Adipocyte (in vitro differentiated cells): Measurements from ENCODE around the gene PPFIA2.
A peak's percentile ranks its signal among the peaks of the same experiment; 100 is the strongest.

Experiments
- DNase-seq: peaks from one replicate; pipeline ENCODE4 v3.0.0-alpha.2; 2015; ENCODE audit warnings: low read depth
- H3K27me3 ChIP-seq: replicated peaks from 2 replicates; pipeline ENCODE4 v1.7.0; 2013; ENCODE audit warnings: mild to moderate bottlenecking, low read length, moderate library complexity; ENCODE audit not compliant: control insufficient read depth, insufficient read depth
- H3K36me3 ChIP-seq: 2 replicates; pipeline ENCODE4 v1.7.0; 2013; ENCODE audit warnings: low read length, mild to moderate bottlenecking, moderate library complexity; ENCODE audit not compliant: control insufficient read depth, insufficient read depth, severe bottlenecking
- H3K4me1 ChIP-seq: 2 replicates; pipeline ENCODE4 v1.7.0; 2013; ENCODE audit warnings: mild to moderate bottlenecking, low read length, moderate library complexity; ENCODE audit not compliant: control insufficient read depth, insufficient read depth
- H3K4me3 ChIP-seq: 2 replicates; pipeline ENCODE4 v1.7.0; 2013; ENCODE audit warnings: mild to moderate bottlenecking, low read length, moderate library complexity
- H3K9ac ChIP-seq: 2 replicates; pipeline ENCODE4 v1.7.0; 2013; ENCODE audit warnings: mild to moderate bottlenecking, low read length, moderate library complexity
- H3K9me3 ChIP-seq: 2 replicates; pipeline ENCODE4 v1.7.0; 2013; ENCODE audit warnings: mild to moderate bottlenecking, low read length, moderate library complexity; ENCODE audit not compliant: control insufficient read depth

PPFIA2 gene

DNA sequence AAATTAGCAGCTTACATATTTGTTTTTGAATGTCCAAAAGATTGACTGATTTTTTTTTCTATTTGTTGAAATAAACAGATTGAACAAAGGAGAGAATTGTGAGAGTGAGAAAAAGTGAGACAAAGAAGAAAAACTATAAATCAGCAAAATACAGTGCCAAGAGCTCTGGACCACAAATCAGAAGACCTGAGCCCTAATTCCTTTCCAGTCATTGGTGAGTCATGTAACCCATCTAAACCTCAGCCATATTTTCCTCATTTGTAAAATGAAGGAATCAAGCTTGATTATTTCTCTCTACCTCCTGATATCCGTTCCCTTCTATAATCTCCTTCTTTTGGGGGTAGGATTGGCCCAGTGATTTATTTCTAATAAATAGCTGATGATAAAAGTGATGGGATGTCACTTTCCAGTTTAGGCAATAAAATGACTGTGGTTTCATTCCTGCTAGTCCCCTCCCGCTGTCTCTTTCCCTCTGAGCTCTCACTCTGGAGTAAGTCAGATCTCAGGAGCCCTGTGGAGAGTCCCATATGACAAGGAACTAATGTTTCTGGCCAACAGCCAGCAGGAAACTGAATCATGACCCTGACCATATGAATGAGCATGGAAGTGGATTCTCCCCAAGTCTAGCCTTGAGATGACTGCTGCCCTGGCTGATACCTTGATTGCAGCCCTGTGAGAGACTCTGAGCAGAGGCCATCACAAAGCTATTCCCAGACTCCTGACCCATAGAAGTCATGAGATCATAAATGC lies 462.4 kb downstream of the PPFIA2 start:
- Histone ChIP-seq H3K36me3 (no peaks in the 10 kb centered on the region), H3K9ac (no peak overlapping the region), H3K4me1 (no peaks in the 10 kb centered on the region), H3K27me3 (no peaks in the 10 kb centered on the region), H3K4me3 (no peak overlapping the region), H3K9me3 (no peaks in the 10 kb centered on the region)
- DNase-seq = no peak

DNA sequence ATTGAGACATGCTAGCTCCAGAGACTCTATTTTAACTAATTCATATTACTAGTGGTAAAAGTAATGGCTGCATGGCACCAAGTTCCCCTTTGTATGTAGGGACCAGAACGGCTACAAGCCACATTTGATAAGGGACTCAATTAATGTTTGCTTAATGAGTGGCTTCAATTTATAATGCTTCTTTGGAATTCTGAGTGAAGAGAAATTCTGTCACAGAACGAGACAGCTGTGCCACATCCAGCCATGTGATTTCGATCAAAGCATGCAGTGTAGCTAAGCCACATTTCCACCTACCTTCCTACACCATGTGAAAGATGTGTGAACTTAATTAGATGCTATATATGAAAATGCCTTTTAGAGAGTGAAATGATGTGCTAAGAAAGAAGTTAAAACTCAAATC lies 463.9 kb downstream of the PPFIA2 start:
- no peaks in the 10 kb centered on the region for H3K36me3 ChIP-seq
- H3K9ac ChIP-seq = no peak overlapping the region
- H3K9me3 ChIP-seq = no peaks in the 10 kb centered on the region
- no peaks in the 10 kb centered on the region for H3K4me1 ChIP-seq
- no peak for DNase-seq
- H3K4me3 ChIP-seq = no peak overlapping the region
- H3K27me3 ChIP-seq = no peaks in the 10 kb centered on the region

DNA sequence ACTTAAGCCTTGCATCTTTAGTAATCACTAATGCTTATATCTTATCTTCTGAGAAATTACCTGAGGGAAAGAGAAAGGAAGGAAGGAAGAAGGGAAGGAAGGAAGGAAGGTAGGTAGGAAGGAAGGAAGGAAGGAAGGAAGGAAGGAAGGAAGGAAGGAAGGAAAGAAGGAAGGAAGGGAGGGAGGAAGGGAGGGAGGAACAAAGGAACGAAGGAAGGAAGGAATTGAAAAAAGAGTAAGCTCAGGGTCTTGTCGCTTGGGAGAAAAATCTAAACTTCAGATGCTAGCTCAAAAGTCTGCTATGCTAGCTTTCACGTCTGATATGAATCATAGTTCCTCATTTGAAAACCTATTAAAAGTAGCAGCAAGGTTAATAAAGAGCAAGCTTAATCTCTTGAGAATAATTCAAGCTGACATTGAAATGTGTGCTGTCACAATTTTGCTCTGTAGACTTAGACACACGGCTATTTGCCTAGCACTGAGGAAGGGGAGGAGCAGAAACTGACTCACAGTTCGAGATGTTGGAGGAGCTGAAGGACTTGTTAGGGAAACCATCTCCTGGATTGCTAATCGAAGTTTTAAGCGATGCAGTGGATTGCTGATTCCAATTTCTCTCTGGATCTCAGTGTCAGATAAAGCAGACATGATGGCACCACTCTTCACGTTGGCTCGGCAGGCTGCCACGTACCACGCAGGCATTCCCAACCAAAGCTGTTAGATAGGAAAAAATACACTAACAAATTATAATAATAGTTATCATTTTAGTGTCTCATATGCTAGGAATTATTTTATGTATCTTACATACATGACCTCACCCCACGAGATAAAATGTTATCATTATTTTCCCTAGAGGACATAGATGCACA lies 464.6 kb downstream of the PPFIA2 start:
- no peaks in the 10 kb centered on the region for H3K4me1 ChIP-seq
- H3K4me3 ChIP-seq = no peak overlapping the region
- H3K27me3 ChIP-seq = no peaks in the 10 kb centered on the region
- H3K9ac ChIP-seq = no peak overlapping the region
- H3K9me3 ChIP-seq = no peaks in the 10 kb centered on the region
- DNase-seq = no peak
- H3K36me3 ChIP-seq = no peaks in the 10 kb centered on the region

DNA sequence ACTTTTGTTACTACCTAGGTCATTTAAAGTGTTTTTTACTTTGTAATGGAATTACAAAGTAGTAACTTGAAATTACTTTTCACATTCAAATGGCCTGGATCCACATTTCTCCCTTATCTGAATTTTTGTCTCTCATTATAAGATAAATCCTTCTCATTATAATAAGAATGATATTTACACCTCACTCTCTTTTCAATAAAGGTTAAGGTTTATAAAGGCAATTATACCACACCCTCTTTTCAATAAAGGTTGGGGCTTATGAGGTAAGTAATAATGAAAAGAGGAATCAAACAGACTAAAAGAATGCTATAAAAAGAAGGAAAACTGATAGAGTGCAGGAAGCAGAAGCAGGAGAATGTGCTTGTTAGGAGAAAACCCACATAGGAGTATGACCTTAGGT lies 470.5 kb downstream of the PPFIA2 start:
- no peak overlapping the region for H3K4me3 ChIP-seq
- no peaks in the 10 kb centered on the region for H3K9me3 ChIP-seq
- DNase-seq = no peak
- H3K27me3 ChIP-seq = no peaks in the 10 kb centered on the region
- H3K4me1 ChIP-seq = no peaks in the 10 kb centered on the region
- no peak overlapping the region for H3K9ac ChIP-seq
- no peaks in the 10 kb centered on the region for H3K36me3 ChIP-seq

DNA sequence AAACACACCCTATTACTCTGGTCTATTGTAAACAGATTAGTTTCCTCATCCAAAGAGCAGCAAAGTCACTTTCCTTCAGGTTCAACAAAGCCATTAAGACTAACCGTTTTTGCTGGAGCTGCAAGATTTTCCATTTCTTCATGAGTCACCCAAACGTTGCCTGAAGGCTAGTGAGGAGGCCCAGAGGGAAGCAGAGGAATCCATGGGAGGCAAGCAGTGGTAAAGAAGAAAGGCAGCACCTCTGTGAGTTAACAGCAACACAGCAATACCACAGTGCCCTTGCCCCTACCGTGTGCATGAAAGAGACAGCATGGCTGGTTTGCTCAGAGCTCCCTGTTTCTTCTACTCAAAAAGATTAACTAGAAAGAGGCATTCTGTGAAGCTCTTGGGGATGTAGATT lies 475.0 kb downstream of the PPFIA2 start:
- Histone ChIP-seq H3K9me3 (no peaks in the 10 kb centered on the region), H3K4me3 (no peak overlapping the region), H3K4me1 (no peaks in the 10 kb centered on the region), H3K9ac (no peak overlapping the region), H3K27me3 (no peaks in the 10 kb centered on the region), H3K36me3 (no peaks in the 10 kb centered on the region)
- DNase-seq = peak; percentile 24

DNA sequence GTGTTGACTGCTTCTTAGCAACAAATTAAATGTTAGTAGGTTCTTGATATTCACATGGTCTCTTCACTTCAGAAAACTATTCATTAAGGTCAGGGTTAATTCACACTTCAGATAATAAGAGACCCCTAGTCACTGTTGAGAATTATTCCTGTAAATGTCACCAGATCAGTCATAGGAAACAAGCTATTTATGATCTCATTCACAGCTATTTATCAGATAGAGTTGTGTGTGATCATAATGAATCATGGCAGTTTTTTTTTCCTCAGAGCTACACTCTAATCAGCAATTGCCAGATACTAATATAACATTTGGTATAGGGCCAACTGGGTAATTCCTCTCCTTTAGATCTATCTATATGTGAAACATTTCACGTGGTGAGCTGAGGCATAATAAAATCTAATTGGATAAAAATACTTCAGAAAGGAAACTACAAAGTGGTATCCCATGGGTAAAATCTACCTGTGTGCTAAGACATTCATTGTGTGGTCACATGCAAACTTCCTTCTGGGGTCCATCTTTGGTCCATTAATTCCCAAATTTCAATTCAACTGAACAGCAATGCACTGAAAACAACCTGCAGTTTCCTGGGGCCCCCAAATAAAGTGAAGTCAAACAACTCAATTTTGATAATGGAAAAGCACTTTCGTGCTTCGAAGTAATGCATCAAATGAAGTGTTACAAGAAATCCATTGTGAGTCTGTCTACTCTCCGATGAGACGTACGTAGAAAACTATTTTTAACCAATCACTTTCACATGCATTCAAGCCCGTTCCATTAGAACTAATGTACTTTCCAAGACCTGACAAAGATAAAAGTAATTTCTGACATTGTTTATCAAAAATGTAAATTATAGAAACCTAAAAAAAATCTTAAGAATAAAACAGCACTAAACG lies 484.3 kb downstream of the PPFIA2 start:
- Histone ChIP-seq H3K9ac (no peak overlapping the region), H3K9me3 (no peaks in the 10 kb centered on the region), H3K36me3 (no peaks in the 10 kb centered on the region), H3K27me3 (no peaks in the 10 kb centered on the region), H3K4me3 (no peak overlapping the region), H3K4me1 (no peaks in the 10 kb centered on the region)
- no peak for DNase-seq

DNA sequence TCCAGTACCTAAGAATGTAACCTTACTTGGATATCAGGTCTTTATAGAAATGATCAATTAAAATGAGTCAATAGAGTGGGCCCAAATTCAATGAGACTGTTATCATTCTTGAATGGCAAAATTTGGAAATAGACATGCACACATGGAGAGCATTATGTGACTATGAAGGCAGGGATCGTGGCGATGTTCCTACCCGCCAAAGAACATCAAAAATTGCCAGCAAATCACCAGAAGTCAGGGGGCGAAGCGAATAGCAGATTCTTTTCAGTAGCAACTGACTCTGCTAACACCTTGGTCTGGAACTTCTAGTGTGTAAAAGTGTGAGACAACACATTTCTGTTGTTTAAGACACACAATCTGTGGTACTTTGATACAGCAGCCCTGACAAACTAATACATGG lies 488.8 kb downstream of the PPFIA2 start:
- Histone ChIP-seq H3K9ac (no peak overlapping the region), H3K4me1 (no peaks in the 10 kb centered on the region), H3K4me3 (no peak overlapping the region), H3K27me3 (no peaks in the 10 kb centered on the region), H3K9me3 (no peaks in the 10 kb centered on the region), H3K36me3 (no peaks in the 10 kb centered on the region)
- DNase-seq = no peak

DNA sequence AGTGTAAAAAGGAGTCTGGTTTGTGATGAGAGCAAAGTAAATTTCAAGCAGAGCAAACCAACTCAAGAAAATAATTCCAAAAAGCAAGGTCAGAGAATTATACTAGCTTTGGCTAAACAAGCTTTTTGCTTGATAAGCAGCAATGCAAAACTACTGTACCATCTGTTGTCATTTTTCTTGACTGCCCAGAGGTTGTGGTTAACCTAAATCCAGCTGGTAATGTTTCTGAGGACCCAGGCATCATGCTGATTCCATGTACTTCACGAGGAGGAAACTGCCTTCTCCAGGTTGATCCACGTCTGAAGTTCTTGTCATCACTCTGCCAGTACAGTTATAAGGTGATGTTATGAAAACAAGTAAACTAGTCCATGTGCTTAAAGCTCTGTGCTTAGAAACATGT lies 496.1 kb downstream of the PPFIA2 start:
- no peak for DNase-seq

DNA sequence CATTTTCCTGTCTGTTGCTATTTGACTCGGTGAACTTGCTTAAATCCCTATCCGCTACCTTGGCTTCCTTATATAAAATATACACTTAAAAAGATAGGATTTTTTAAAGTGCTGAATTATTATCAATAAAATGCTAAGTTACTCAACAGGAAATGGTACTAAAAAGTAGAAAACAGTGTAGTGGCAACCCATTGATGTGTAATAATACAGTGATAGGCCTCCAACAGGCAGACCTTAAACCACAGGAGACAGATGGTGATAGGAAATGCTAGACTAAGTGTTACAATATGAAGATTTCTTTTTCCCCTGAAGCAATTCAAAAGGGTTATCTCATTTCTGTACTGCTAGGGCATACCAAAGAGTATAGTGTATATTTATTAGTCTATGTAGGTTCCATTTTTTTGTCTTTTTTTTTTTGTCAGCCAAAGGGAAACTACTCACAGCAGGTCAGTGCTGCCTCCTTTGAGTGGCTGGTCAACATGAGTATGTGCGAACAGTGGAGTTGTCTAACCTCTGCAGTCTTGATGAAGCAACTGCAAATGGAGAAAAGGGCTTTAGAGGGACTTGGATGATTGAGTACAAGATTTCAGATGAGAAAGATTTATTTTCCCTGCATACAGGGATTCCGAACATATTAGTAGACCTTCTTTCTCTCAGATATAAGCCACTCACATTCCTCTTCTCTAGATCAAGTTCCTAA lies 497.5 kb downstream of the PPFIA2 start:
- Histone ChIP-seq H3K36me3 (no peaks in the 10 kb centered on the region), H3K27me3 (no peaks in the 10 kb centered on the region), H3K9me3 (no peaks in the 10 kb centered on the region), H3K4me3 (no peak overlapping the region), H3K9ac (no peak overlapping the region), H3K4me1 (no peaks in the 10 kb centered on the region)
- no peak for DNase-seq

More for the DNA sequence above, 496.1 kb downstream of the PPFIA2 start:
- no peaks in the 10 kb centered on the region for H3K36me3 ChIP-seq
- H3K9ac ChIP-seq = no peak overlapping the region
- H3K27me3 ChIP-seq = no peaks in the 10 kb centered on the region
- no peaks in the 10 kb centered on the region for H3K9me3 ChIP-seq
- no peak overlapping the region for H3K4me3 ChIP-seq
- H3K4me1 ChIP-seq = no peaks in the 10 kb centered on the region

DNA sequence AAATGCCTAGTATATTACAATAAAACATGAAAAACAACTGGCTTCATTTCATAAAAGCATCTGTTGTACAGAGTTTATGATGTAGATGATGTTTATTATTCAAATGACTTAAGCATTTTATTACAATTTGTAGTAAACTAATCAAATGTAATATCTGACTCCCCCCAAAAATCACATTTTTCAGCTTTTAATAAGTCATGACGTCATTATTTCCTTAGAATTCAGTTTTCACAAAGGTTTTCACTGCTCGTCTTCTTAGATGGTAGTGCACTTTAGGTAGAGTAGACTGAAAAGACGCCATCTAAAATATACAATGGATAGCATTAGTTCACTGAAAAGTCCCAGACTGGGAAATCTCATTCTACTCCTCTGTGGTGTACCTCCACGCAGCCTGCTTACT lies 499.8 kb downstream of the PPFIA2 start:
- DNase-seq = no peak
- H3K9ac ChIP-seq = no peak overlapping the region
- H3K36me3 ChIP-seq = no peaks in the 10 kb centered on the region
- no peaks in the 10 kb centered on the region for H3K4me1 ChIP-seq
- H3K27me3 ChIP-seq = no peaks in the 10 kb centered on the region
- H3K4me3 ChIP-seq = no peak overlapping the region
- no peaks in the 10 kb centered on the region for H3K9me3 ChIP-seq
